ENCODE measurements around the gene OR52W1.

DNA sequence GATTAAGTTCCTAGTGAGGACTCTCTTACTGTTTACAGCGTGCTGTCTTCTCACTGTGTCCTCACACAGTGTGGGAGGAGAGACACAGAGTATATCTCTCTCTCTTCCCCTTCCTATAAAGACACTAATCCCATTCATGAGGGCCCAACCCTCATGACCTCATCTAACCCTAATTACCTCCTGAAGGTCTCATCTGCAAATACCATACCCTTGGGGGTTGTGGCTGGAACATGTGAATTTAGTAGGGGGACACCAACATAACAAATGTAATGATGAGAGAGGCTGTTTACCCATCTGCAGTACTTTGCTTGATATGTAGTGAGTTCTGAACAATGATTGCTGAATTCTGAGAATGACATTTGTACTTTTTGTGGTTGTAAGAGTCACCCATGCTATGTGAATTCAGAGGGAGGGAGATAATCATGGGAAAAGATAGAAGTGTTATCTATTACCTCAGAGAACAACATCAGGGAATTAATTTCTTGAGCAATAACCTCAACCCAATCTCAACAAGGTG is 4.9 kb upstream of the OR52W1 start:
- TF ChIP-seq, protein P1, sequence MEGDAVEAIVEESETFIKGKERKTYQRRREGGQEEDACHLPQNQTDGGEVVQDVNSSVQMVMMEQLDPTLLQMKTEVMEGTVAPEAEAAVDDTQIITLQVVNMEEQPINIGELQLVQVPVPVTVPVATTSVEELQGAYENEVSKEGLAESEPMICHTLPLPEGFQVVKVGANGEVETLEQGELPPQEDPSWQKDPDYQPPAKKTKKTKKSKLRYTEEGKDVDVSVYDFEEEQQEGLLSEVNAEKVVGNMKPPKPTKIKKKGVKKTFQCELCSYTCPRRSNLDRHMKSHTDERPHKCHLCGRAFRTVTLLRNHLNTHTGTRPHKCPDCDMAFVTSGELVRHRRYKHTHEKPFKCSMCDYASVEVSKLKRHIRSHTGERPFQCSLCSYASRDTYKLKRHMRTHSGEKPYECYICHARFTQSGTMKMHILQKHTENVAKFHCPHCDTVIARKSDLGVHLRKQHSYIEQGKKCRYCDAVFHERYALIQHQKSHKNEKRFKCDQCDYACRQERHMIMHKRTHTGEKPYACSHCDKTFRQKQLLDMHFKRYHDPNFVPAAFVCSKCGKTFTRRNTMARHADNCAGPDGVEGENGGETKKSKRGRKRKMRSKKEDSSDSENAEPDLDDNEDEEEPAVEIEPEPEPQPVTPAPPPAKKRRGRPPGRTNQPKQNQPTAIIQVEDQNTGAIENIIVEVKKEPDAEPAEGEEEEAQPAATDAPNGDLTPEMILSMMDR (IDR thresholded peaks at IDR 0.05; ENCODE audit: low read depth, low read length) = no peak
- no peak for TF ChIP-seq EZH2phosphoT487 (IDR thresholded peaks at IDR 0.05; ENCODE audit: low read depth)

All from OCI-LY3 (cell line).